Stimulated activated naive CD8-positive, alpha-beta T cell treated with anti-CD3 and anti-CD28 coated beads, Interleukin-15, Interleukin-2, amounts not matched to agents 100 ng/mL and 50 ng/mL, for 24 hours (primary cell): Measurements from ENCODE around the gene SCN1B.
"Not testable (repeated sequence)": the region's sequence is repeated elsewhere in the genome, so short reads cannot be mapped to it uniquely, and the experiment has no call there.

Experiments used
- H3K27ac Mint-ChIP-seq: one replicate; pipeline ENCODE4 v1.8.0; 2021; ENCODE audit warnings: mild to moderate bottlenecking, mixed read lengths
- H3K27me3 Mint-ChIP-seq: one replicate; pipeline ENCODE4 v1.8.0; 2021; ENCODE audit warnings: mixed read lengths
- H3K36me3 Mint-ChIP-seq: one replicate; pipeline ENCODE4 v1.8.0; 2021; ENCODE audit warnings: low read depth, mixed read lengths
- H3K4me1 Mint-ChIP-seq: one replicate; pipeline ENCODE4 v1.8.0; 2021; ENCODE audit warnings: low read depth, mixed read lengths
- H3K4me3 Mint-ChIP-seq: one replicate; pipeline ENCODE4 v1.8.0; 2021; ENCODE audit warnings: mild to moderate bottlenecking, mixed read lengths
- H3K9me3 Mint-ChIP-seq: one replicate; pipeline ENCODE4 v1.8.0; 2021; ENCODE audit warnings: mixed read lengths

The SCN1B gene

GRCh38 chr19:35045667-35046300, 15.5 kb downstream of the SCN1B start:
- H3K27me3 Mint-ChIP-seq = no peaks in the 10 kb centered on the region
- H3K36me3 Mint-ChIP-seq = no peaks in the 10 kb centered on the region
- H3K4me3 Mint-ChIP-seq = no peak overlapping the region
- H3K4me1 Mint-ChIP-seq = peaks cover 22% of the 10 kb centered on the region
- no peaks in the 10 kb centered on the region for H3K9me3 Mint-ChIP-seq
- H3K27ac Mint-ChIP-seq = no peak overlapping the region

DNA sequence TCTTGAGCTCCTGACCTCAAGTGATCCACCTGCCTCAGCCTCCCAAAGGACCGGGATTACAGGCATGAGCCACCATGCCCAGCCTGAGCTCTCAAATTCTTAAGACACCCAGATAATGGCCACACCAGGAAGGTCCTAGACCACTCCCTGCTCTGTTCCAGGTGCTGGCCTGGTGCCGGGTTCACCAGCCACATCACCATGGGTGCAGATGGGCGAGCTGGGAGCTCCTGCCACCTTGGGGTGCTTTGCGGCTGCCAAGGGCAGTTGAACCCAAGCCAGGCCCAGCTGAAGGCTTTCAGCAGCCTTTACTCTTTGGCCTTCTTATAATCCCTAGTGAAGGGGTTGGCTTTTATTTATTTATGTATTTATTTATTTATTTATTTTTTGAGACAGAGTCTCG, 16.2 kb downstream of the SCN1B start:
- H3K27ac Mint-ChIP-seq = no peak overlapping the region
- no peaks in the 10 kb centered on the region for H3K36me3 Mint-ChIP-seq
- H3K4me3 Mint-ChIP-seq = no peak overlapping the region
- H3K27me3 Mint-ChIP-seq = no peaks in the 10 kb centered on the region
- H3K4me1 Mint-ChIP-seq = peaks cover 18% of the 10 kb centered on the region
- H3K9me3 Mint-ChIP-seq = no peaks in the 10 kb centered on the region

DNA sequence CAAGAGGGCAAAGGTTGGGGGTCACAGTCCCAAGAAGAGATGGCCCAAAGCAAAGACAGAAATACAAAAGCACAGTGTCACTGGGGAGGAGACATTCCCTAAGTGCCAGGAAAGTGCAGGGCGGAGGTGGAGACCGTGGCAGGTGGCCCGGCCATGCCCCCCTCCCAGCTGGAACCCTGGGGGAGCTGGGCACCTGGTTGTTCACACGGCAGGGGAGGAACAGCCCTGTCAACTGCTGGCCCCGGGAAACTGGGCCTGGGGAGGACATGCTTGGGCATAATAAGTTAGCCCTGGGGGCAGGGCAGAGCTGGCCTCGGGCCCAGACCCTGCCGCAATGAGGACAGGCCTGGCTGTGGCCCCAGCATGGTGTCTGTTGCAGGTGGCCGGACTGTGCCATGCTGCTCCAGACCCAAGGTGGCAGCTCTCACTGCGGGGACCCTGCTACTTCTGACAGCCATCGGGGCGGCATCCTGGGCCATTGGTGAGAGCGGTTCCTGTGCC, 18.7 kb downstream of the SCN1B start:
- H3K9me3 Mint-ChIP-seq = no peaks in the 10 kb centered on the region
- peaks cover 14% of the 10 kb centered on the region for H3K4me1 Mint-ChIP-seq
- H3K27me3 Mint-ChIP-seq = no peaks in the 10 kb centered on the region
- no peaks in the 10 kb centered on the region for H3K36me3 Mint-ChIP-seq
- no peak overlapping the region for H3K27ac Mint-ChIP-seq
- H3K4me3 Mint-ChIP-seq = no peak overlapping the region

- no peaks in the 10 kb centered on the region for H3K36me3 Mint-ChIP-seq
- no peak overlapping the region for H3K27ac Mint-ChIP-seq
- H3K4me1 Mint-ChIP-seq = peaks cover 13% of the 10 kb centered on the region
- H3K4me3 Mint-ChIP-seq = no peak overlapping the region
- no peaks in the 10 kb centered on the region for H3K27me3 Mint-ChIP-seq
- H3K9me3 Mint-ChIP-seq = no peaks in the 10 kb centered on the region
Observed at GRCh38 chr19:35049456-35049855, 19.2 kb downstream of the SCN1B start.

GRCh38 chr19:35050662-35051061, 20.4 kb downstream of the SCN1B start:
- not testable (repeated sequence) for H3K9me3 Mint-ChIP-seq, H3K27me3 Mint-ChIP-seq, H3K4me3 Mint-ChIP-seq, H3K36me3 Mint-ChIP-seq, H3K27ac Mint-ChIP-seq, H3K4me1 Mint-ChIP-seq

DNA sequence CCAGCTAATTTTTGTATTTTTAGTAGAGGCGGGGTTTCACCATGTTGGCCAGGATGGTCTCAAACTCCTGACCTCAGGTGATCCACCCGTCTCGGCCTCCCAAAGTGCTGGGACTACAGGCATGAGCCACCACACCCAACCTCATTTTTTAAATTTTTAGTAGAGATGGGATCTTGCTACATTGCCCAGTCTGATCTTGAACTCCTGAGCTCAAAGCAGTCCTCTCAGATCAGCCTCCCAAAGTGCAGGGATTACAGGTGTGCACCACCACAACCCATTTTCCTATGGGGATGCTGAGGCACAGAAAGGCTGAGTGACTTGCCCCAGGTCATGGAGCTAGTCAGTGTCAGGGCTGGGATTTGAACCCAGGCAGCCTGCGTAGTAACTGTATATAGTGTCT, 21.0 kb downstream of the SCN1B start:
- H3K4me1 Mint-ChIP-seq, H3K9me3 Mint-ChIP-seq, H3K27ac Mint-ChIP-seq, H3K27me3 Mint-ChIP-seq, H3K36me3 Mint-ChIP-seq, H3K4me3 Mint-ChIP-seq: not testable (repeated sequence)

GRCh38 chr19:35051796-35052195, 21.5 kb downstream of the SCN1B start:
- no peaks in the 10 kb centered on the region for H3K9me3 Mint-ChIP-seq
- no peak overlapping the region for H3K4me3 Mint-ChIP-seq
- H3K4me1 Mint-ChIP-seq = no peaks in the 10 kb centered on the region
- H3K27ac Mint-ChIP-seq = no peak overlapping the region
- no peaks in the 10 kb centered on the region for H3K27me3 Mint-ChIP-seq
- no peaks in the 10 kb centered on the region for H3K36me3 Mint-ChIP-seq

GRCh38 chr19:35052599-35053190, 22.4 kb downstream of the SCN1B start:
- Mint-ChIP-seq H3K9me3 (no peaks in the 10 kb centered on the region), H3K4me3 (no peak overlapping the region), H3K36me3 (no peaks in the 10 kb centered on the region), H3K4me1 (no peaks in the 10 kb centered on the region), H3K27ac (no peak overlapping the region), H3K27me3 (no peaks in the 10 kb centered on the region)

DNA sequence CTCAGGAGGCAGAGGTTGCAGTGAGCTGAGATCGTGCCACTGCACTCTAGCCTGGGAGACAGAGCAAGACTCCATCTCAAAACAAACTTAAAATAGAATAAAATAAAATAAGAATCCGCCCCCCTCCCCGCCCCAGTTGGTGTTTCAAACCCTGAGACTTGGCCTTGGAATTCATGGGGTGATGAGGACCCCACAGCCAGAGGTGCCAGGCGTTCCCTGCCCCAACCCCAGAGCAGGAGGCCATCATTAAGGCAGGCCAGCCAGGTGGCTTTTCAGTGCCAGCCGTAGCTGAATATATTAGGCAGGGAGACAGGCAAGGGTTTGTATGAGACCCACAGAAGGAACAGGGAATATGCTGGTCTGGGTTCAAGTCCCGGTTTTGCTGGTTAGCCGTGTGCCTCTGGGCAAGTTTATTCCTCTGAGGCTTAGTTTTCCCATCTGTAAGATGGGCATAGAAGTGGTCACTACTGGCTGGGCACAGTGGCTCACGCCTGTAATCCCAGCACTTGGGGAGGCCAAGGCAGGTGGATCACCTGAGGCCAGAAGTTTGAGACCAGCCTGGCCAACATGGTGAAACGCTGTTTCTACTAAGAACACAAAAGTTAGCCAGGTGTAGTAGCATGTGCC, 23.5 kb downstream of the SCN1B start:
- H3K4me3 Mint-ChIP-seq = no peak overlapping the region
- no peaks in the 10 kb centered on the region for H3K36me3 Mint-ChIP-seq
- no peaks in the 10 kb centered on the region for H3K9me3 Mint-ChIP-seq
- no peak overlapping the region for H3K27ac Mint-ChIP-seq
- H3K4me1 Mint-ChIP-seq = no peaks in the 10 kb centered on the region
- no peaks in the 10 kb centered on the region for H3K27me3 Mint-ChIP-seq

GRCh38 chr19:35054626-35055025, 24.4 kb downstream of the SCN1B start:
- Mint-ChIP-seq H3K27me3 (no peaks in the 10 kb centered on the region), H3K36me3 (no peaks in the 10 kb centered on the region), H3K9me3 (no peaks in the 10 kb centered on the region), H3K4me1 (no peaks in the 10 kb centered on the region), H3K4me3 (no peak overlapping the region), H3K27ac (no peak overlapping the region)

- H3K4me3 Mint-ChIP-seq = no peak overlapping the region
- H3K36me3 Mint-ChIP-seq = no peaks in the 10 kb centered on the region
Observed at GRCh38 chr19:35055715-35056179, 25.5 kb downstream of the SCN1B start.

GRCh38 chr19:35056513-35057063, 26.3 kb downstream of the SCN1B start:
- Mint-ChIP-seq H3K27ac (no peak overlapping the region), H3K4me1 (no peaks in the 10 kb centered on the region)

More at GRCh38 chr19:35055715-35056179, 25.5 kb downstream of the SCN1B start:
- no peak overlapping the region for H3K27ac Mint-ChIP-seq
- no peaks in the 10 kb centered on the region for H3K27me3 Mint-ChIP-seq
- H3K9me3 Mint-ChIP-seq = no peaks in the 10 kb centered on the region
- H3K4me1 Mint-ChIP-seq = no peaks in the 10 kb centered on the region

DNA sequence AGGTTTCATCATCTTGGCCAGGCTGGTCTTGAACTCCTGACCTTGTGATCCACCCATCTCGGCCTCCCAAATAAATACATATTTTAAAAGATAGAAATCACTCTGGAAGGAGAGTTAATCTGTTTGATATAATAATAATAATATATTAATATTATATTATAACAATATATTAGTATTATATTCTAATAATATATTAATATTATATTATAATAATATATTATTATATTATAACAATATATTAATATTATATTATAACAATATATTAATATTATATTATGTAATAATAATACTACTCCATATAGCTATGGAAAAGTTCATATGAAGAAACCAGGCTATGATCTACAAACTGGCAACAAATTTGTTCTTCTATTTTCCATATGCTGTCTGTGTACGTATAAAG, 28.1 kb downstream of the SCN1B start:
- no peak overlapping the region for H3K27ac Mint-ChIP-seq
- no peaks in the 10 kb centered on the region for H3K27me3 Mint-ChIP-seq
- H3K36me3 Mint-ChIP-seq = no peaks in the 10 kb centered on the region
- peaks cover 1% of the 10 kb centered on the region for H3K4me1 Mint-ChIP-seq
- H3K4me3 Mint-ChIP-seq = no peak overlapping the region
- H3K9me3 Mint-ChIP-seq = no peaks in the 10 kb centered on the region

More at GRCh38 chr19:35056513-35057063, 26.3 kb downstream of the SCN1B start:
- H3K4me3 Mint-ChIP-seq = no peak overlapping the region
- H3K36me3 Mint-ChIP-seq = no peaks in the 10 kb centered on the region
- H3K27me3 Mint-ChIP-seq = no peaks in the 10 kb centered on the region
- H3K9me3 Mint-ChIP-seq = no peaks in the 10 kb centered on the region

GRCh38 chr19:35059006-35059798, 28.9 kb downstream of the SCN1B start:
- H3K27me3 Mint-ChIP-seq = no peaks in the 10 kb centered on the region
- H3K27ac Mint-ChIP-seq = no peak overlapping the region
- no peaks in the 10 kb centered on the region for H3K9me3 Mint-ChIP-seq
- H3K36me3 Mint-ChIP-seq = no peaks in the 10 kb centered on the region
- peaks cover 10% of the 10 kb centered on the region for H3K4me1 Mint-ChIP-seq
- H3K4me3 Mint-ChIP-seq = no peak overlapping the region

DNA sequence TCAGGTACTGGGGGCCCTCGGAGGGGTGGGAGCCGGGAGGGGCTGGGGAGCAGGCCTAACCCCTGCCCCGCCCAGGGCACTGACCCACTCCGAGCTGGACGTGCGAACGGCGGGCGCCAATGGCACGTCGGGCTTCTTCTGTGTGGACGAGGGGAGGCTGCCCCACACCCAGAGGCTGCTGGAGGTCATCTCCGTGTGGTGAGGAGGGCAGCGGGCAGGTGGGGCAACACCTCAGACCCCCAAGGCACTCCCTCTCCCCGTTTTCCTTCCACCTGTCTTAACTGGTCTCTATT, 29.5 kb downstream of the SCN1B start:
- H3K27me3 Mint-ChIP-seq = no peaks in the 10 kb centered on the region
- no peak overlapping the region for H3K4me3 Mint-ChIP-seq
- H3K36me3 Mint-ChIP-seq = no peaks in the 10 kb centered on the region
- H3K4me1 Mint-ChIP-seq = peaks cover 11% of the 10 kb centered on the region
- no peaks in the 10 kb centered on the region for H3K9me3 Mint-ChIP-seq
- no peak overlapping the region for H3K27ac Mint-ChIP-seq
